Trophoblast cell (in vitro differentiated cells and primary cell): ENCODE data around the gene EXOC4.
"Not testable (repeated sequence)": the region's sequence is repeated elsewhere in the genome, so short reads cannot be mapped to it uniquely, and the experiment has no call there.

Source experiments
- DNase-seq, 2 donors: peaks; one replicate each; pipeline ENCODE4 v3.0.0-alpha.2; 2016
- H2AFZ ChIP-seq: 2 replicates; pipeline ENCODE4 v1.6.1; 2013; ENCODE audit warnings: low read length, moderate library complexity, mild to moderate bottlenecking; ENCODE audit not compliant: insufficient read depth, poor library complexity
- H2AK5ac ChIP-seq: 2 replicates; pipeline ENCODE4 v1.6.1; 2013; ENCODE audit warnings: mild to moderate bottlenecking, low read length
- H2BK120ac ChIP-seq: 2 replicates; pipeline ENCODE4 v1.6.1; 2013; ENCODE audit warnings: low read length, mild to moderate bottlenecking, moderate library complexity; ENCODE audit not compliant: insufficient read depth, poor library complexity
- H2BK12ac ChIP-seq: 2 replicates; pipeline ENCODE4 v1.6.1; 2013; ENCODE audit warnings: mild to moderate bottlenecking, low read length, moderate library complexity
- H2BK5ac ChIP-seq: 2 replicates; pipeline ENCODE4 v1.6.1; 2013; ENCODE audit warnings: low read length, low read depth, moderate library complexity, mild to moderate bottlenecking; ENCODE audit not compliant: poor library complexity
- H3K14ac ChIP-seq: 2 replicates; pipeline ENCODE4 v1.6.1; 2013; ENCODE audit warnings: mild to moderate bottlenecking, low read length
- H3K18ac ChIP-seq: 2 replicates; pipeline ENCODE4 v1.6.1; 2013; ENCODE audit warnings: mild to moderate bottlenecking, low read length
- H3K23ac ChIP-seq: 2 replicates; pipeline ENCODE4 v1.6.1; 2013; ENCODE audit warnings: low read length
- H3K27ac ChIP-seq: 2 replicates; pipeline ENCODE4 v1.5.1; 2013; ENCODE audit warnings: low read depth, mild to moderate bottlenecking, inconsistent platforms, low read length, moderate library complexity
- H3K27me3 ChIP-seq: 2 replicates; pipeline ENCODE4 v1.6.1; 2013; ENCODE audit warnings: inconsistent platforms, mild to moderate bottlenecking, low read length, moderate library complexity; ENCODE audit not compliant: insufficient read depth
- H3K36me3 ChIP-seq, 2 experiments: 1 replicate in 1 of 2; 2 replicates in 1 of 2; pipeline ENCODE4 v1.6.1; 2013; ENCODE audit warnings: low read length in 2 of 2, mild to moderate bottlenecking in 2 of 2, moderate library complexity in 1 of 2; ENCODE audit not compliant: insufficient read depth in 2 of 2, control insufficient read depth in 1 of 2
- H3K4ac ChIP-seq: 2 replicates; pipeline ENCODE4 v1.6.1; 2013; ENCODE audit warnings: low read depth, mild to moderate bottlenecking, low read length, moderate library complexity
- H3K4me1 ChIP-seq, 2 experiments: 1 replicate in 1 of 2; 2 replicates in 1 of 2; pipeline ENCODE4 v1.6.1; 2013; ENCODE audit warnings: low read length in 2 of 2, mild to moderate bottlenecking in 2 of 2, moderate library complexity in 1 of 2; ENCODE audit not compliant: insufficient read depth in 2 of 2, control insufficient read depth in 1 of 2
- H3K4me2 ChIP-seq: 2 replicates; pipeline ENCODE4 v1.6.1; 2013; ENCODE audit warnings: inconsistent platforms, mild to moderate bottlenecking, low read length, moderate library complexity
- H3K4me3 ChIP-seq: 2 replicates; pipeline ENCODE4 v1.5.1; 2013; ENCODE audit warnings: mild to moderate bottlenecking, low read depth, low read length, inconsistent platforms
- H3K79me1 ChIP-seq: one replicate; pipeline ENCODE4 v1.6.1; 2013; ENCODE audit warnings: low read length
- H3K79me2 ChIP-seq: 2 replicates; pipeline ENCODE4 v1.6.1; 2013; ENCODE audit warnings: low read length, mild to moderate bottlenecking; ENCODE audit not compliant: control insufficient read depth, insufficient read depth, poor library complexity
- H3K9ac ChIP-seq: 2 replicates; pipeline ENCODE4 v1.6.1; 2013; ENCODE audit warnings: mild to moderate bottlenecking, low read length
- H3K9me3 ChIP-seq: 2 replicates; pipeline ENCODE4 v1.6.1; 2013; ENCODE audit warnings: low read depth, mild to moderate bottlenecking, control low read depth, inconsistent platforms, low read length; ENCODE audit not compliant: insufficient read depth
- H4K12ac ChIP-seq: 2 replicates; pipeline ENCODE4 v1.6.1; 2013; ENCODE audit warnings: low read depth, mild to moderate bottlenecking, low read length, moderate library complexity
- H4K8ac ChIP-seq: 2 replicates; pipeline ENCODE4 v1.6.1; 2013; ENCODE audit warnings: low read depth, mild to moderate bottlenecking, low read length, moderate library complexity
- H4K91ac ChIP-seq: one replicate; pipeline ENCODE4 v1.6.1; 2013; ENCODE audit warnings: low read depth, mild to moderate bottlenecking, low read length, moderate library complexity
- WGBS: extraction: QIAGEN DNeasy Blood & Tissue Kit; methylation state at CpG from one replicate; pipeline ENCODE4 v1.1.7; 2013; ENCODE audit warnings: missing lambda C conversion rate; ENCODE audit not compliant: insufficient read length, insufficient coverage; ENCODE audit errors: extremely low coverage; 5-methylcytosine and 5-hydroxymethylcytosine counted together

The EXOC4 gene

DNA sequence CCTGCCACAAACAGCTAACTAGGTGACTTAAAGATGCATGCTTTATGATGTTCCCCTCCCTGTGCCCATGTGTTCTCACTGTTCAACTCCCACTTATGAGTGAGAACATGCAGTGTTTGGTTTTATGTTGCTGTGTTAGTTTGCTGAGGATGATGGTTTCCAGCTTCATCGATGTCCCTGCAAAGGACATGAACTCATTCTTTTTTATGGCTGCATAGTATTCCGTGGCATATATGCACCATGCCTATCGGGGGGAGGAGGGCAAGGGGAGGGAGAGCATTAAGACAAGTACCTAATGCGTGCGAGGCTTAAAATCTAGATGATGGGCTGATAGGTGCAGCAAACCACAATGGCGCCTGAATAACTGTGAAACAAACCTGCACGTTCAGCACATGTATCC, 741.2 kb downstream of the EXOC4 start:
- not testable (repeated sequence) for H3K4me3 ChIP-seq, H2BK5ac ChIP-seq, H3K14ac ChIP-seq, H4K8ac ChIP-seq, H3K4me1 ChIP-seq, H3K18ac ChIP-seq, H3K4me2 ChIP-seq, H2BK12ac ChIP-seq, H2AFZ ChIP-seq, H4K12ac ChIP-seq, H2AK5ac ChIP-seq, H4K91ac ChIP-seq, H3K27me3 ChIP-seq, H3K27ac ChIP-seq, H3K23ac ChIP-seq, H3K36me3 ChIP-seq, H3K9me3 ChIP-seq, H3K79me1 ChIP-seq, DNase-seq, H3K9ac ChIP-seq, H3K79me2 ChIP-seq, H3K4ac ChIP-seq, H2BK120ac ChIP-seq
- WGBS, result no CpG with 5 or more reads among the region's 7 CpGs

DNA sequence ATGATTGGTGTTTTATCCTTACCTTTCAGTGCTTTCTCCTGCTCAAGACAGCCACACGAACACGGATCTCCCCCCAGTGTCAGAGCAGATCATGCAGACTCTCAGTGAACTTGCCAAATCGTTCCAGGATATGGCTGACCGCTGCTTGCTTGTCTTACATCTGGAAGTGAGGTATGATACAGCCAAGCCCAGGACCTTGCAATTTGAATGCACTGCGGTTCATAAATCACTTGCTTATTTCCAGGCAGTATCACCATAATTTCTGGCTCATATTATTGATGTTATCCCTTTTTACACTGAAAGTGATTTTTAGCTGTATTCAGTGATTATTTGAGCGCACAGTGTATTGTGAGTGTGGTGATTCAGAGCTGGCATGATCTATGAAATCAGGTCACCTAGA, 744.6 kb downstream of the EXOC4 start:
- no peak overlapping the region for H3K23ac ChIP-seq
- no peak overlapping the region for H3K27ac ChIP-seq
- no peak overlapping the region for H2BK5ac ChIP-seq
- H2BK12ac ChIP-seq, result no peak overlapping the region
- H3K9me3 ChIP-seq, result no peaks in the 10 kb centered on the region
- no peak overlapping the region for H2AK5ac ChIP-seq
- no peaks in the 10 kb centered on the region for H3K79me2 ChIP-seq
- no peak overlapping the region for H3K4me2 ChIP-seq
- no peak overlapping the region for H4K12ac ChIP-seq
- no peak overlapping the region for H3K14ac ChIP-seq
- H3K79me1 ChIP-seq, result no peaks in the 10 kb centered on the region
- H4K91ac ChIP-seq, result no peak overlapping the region
- no peak overlapping the region for H4K8ac ChIP-seq
- no peak for DNase-seq
- H3K27me3 ChIP-seq, result no peaks in the 10 kb centered on the region
- H3K9ac ChIP-seq, result no peak overlapping the region
- no peaks in the 10 kb centered on the region for H3K4me1 ChIP-seq
- H3K36me3 ChIP-seq, result no peaks in the 10 kb centered on the region
- no peak overlapping the region for H3K4me3 ChIP-seq
- no peak overlapping the region for H3K18ac ChIP-seq
- no peak overlapping the region for H3K4ac ChIP-seq
- no peak overlapping the region for H2BK120ac ChIP-seq
- WGBS, result no CpG with 5 or more reads among the region's 6 CpGs
- no peak overlapping the region for H2AFZ ChIP-seq

DNA sequence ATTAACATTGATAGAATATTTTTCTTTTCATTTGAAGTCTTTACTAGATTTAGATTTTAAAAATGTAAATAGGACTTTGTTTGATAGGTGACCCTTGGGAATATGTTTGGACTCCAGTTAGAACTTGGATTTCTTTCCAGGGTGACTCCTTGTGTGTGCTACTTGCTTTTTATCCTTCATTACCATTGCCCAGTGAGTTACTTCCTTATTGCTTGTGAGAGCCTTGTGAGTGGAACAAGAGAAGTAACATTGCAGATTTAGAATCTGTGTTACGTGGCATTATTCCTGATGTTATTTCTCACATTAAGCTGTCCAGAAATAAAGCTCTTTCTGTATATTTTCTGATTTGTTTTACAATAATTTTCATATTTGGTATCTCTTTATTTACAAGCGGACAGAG, 746.3 kb downstream of the EXOC4 start:
- H2AFZ ChIP-seq, result no peak overlapping the region
- H3K4me3 ChIP-seq, result no peak overlapping the region
- H3K79me1 ChIP-seq, result no peaks in the 10 kb centered on the region
- H3K14ac ChIP-seq, result no peak overlapping the region
- no peaks in the 10 kb centered on the region for H3K27me3 ChIP-seq
- H3K4me2 ChIP-seq, result no peak overlapping the region
- H3K18ac ChIP-seq, result no peak overlapping the region
- H3K9me3 ChIP-seq, result no peaks in the 10 kb centered on the region
- no peak overlapping the region for H3K27ac ChIP-seq
- H2AK5ac ChIP-seq, result no peak overlapping the region
- no peak overlapping the region for H3K9ac ChIP-seq
- no peak overlapping the region for H4K8ac ChIP-seq
- no peaks in the 10 kb centered on the region for H3K79me2 ChIP-seq
- H3K23ac ChIP-seq, result no peak overlapping the region
- no peak overlapping the region for H4K91ac ChIP-seq
- H3K4me1 ChIP-seq, result no peaks in the 10 kb centered on the region
- no peak overlapping the region for H3K4ac ChIP-seq
- no peak overlapping the region for H2BK120ac ChIP-seq
- H2BK12ac ChIP-seq, result no peak overlapping the region
- no peak overlapping the region for H2BK5ac ChIP-seq
- no peaks in the 10 kb centered on the region for H3K36me3 ChIP-seq
- no peak for DNase-seq
- H4K12ac ChIP-seq, result no peak overlapping the region
- WGBS, result no CpG with 5 or more reads among the region's 2 CpGs

DNA sequence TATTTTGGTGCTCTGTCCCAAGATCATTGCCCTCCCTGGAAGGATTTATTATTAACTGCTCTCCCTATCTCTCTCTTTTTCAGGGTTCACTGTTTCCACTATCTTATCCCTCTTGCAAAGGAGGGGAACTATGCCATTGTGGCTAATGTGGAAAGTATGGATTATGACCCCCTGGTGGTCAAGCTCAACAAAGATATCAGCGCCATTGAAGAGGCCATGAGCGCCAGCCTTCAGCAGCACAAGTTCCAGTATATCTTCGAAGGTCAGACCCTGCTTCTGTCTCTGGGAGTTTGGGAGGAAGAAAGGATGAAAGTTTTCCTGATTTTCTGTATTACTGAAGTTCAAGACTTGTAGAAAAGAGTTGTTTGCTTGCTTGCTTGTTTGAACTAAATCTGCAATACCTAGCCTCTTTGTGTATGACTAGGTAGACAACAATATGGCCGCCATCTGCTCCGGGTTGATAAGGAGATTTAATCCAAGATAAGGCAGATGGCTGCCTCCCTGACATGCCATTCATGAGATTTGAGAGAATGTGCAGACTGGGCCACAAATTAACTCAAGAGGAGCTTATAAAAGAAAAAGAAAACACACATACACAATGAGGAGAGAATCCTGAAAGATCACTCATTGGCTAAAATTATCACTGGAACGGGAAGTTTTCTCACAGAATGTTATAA, 752.1 kb downstream of the EXOC4 start:
- no peaks in the 10 kb centered on the region for H3K9me3 ChIP-seq
- H3K23ac ChIP-seq, result no peak overlapping the region
- H3K4me2 ChIP-seq, result no peak overlapping the region
- WGBS, result no CpG with 5 or more reads among the region's 6 CpGs
- DNase-seq, result no peak
- no peaks in the 10 kb centered on the region for H3K79me1 ChIP-seq
- H3K79me2 ChIP-seq, result no peaks in the 10 kb centered on the region
- no peak overlapping the region for H4K91ac ChIP-seq
- H3K27me3 ChIP-seq, result no peaks in the 10 kb centered on the region
- H3K4me3 ChIP-seq, result no peak overlapping the region
- no peak overlapping the region for H2BK5ac ChIP-seq
- H2AFZ ChIP-seq, result no peak overlapping the region
- no peak overlapping the region for H3K27ac ChIP-seq
- no peak overlapping the region for H3K18ac ChIP-seq
- no peak overlapping the region for H4K12ac ChIP-seq
- H3K4me1 ChIP-seq, result no peaks in the 10 kb centered on the region
- H3K9ac ChIP-seq, result no peak overlapping the region
- H2AK5ac ChIP-seq, result no peak overlapping the region
- H3K4ac ChIP-seq, result no peak overlapping the region
- no peak overlapping the region for H4K8ac ChIP-seq
- no peak overlapping the region for H2BK12ac ChIP-seq
- no peak overlapping the region for H3K14ac ChIP-seq
- no peak overlapping the region for H2BK120ac ChIP-seq
- peaks cover 0 to 2% of the 10 kb centered on the region in 2 experiments for H3K36me3 ChIP-seq
